B cell (primary cell): ENCODE results near the gene CENPB. TPM values are rescaled to one million over a fixed set of nuclear protein-coding genes. Genes with fewer than 3 reads are reported as not detected.

Source experiments
- ATAC-seq: fragments of 200-7000 bp; cut with Tn5 transposase; one replicate; pipeline ENCODE4 v1.10.0; 2021; ENCODE audit warnings: low read depth, mild to moderate bottlenecking, moderate number of reproducible peaks, moderate library complexity
- CTCF ChIA-PET: fragments of 350-600 bp; sonication (Branson Sonifier 250); formaldehyde crosslinking; loops from one replicate; lab custom pipeline; 2021; ENCODE audit warnings: antibody characterized with exemption, inconsistent platforms; lab: Charles Lee
- POLR2A ChIA-PET: fragments of 350-600 bp; sonication (Branson Sonifier 250); formaldehyde crosslinking; loops from one replicate; lab custom pipeline; 2021; ENCODE audit warnings: antibody characterized with exemption; lab: Charles Lee
- DNase-seq: peaks from one replicate; pipeline ENCODE4 v3.0.0; 2013
- H2AFZ ChIP-seq: 2 replicates; pipeline ENCODE4 v1.6.1; 2012; ENCODE audit warnings: mild to moderate bottlenecking, low read depth, low read length; ENCODE audit not compliant: insufficient read depth, poor library complexity, severe bottlenecking
- H3K27ac ChIP-seq, 2 donors: 1 replicate in 1 of 2; 2 replicates in 1 of 2; pipeline ENCODE4 v1.5.1; 2012 to 2013; ENCODE audit warnings: low read length in 2 of 2, mild to moderate bottlenecking in 2 of 2, moderate library complexity in 1 of 2
- H3K27me3 ChIP-seq, 4 experiments: fragments of 200-600 bp in 1 of 4; sonication (generic) in 1 of 4; replicated peaks in 1 of 4; 1 replicate in 2 of 4; 2 replicates in 2 of 4; pipeline versions ENCODE4 v1.6.1 to v1.7.0; 2013 to 2016; ENCODE audit warnings: low read length in 3 of 4, mild to moderate bottlenecking in 2 of 4, mixed read lengths in 1 of 4, moderate library complexity in 1 of 4; ENCODE audit not compliant: insufficient read depth in 4 of 4, control insufficient read depth in 3 of 4; ENCODE audit errors: control extremely low read depth in 1 of 4
- H3K36me3 ChIP-seq, 2 experiments: replicated peaks in 1 of 2; 1 replicate in 1 of 2; 2 replicates in 1 of 2; pipeline versions ENCODE4 v1.6.1 to v1.7.1; 2013; ENCODE audit warnings: low read length in 1 of 2; ENCODE audit not compliant: insufficient read depth in 2 of 2, control insufficient read depth in 1 of 2; ENCODE audit errors: control extremely low read depth in 1 of 2, extremely low read depth in 1 of 2
- H3K4me1 ChIP-seq, 2 donors: fragments of 200-600 bp in 1 of 2; sonication (generic) in 1 of 2; 1 replicate in 1 of 2; 2 replicates in 1 of 2; pipeline versions ENCODE4 v1.5.1 to v1.6.1; 2013 to 2017; ENCODE audit warnings: low read length in 2 of 2; ENCODE audit not compliant: control insufficient read depth in 2 of 2, insufficient read depth in 2 of 2
- H3K4me2 ChIP-seq: replicated peaks from 2 replicates; pipeline ENCODE3; 2012; ENCODE audit warnings: mild to moderate bottlenecking, low read depth, low read length; ENCODE audit not compliant: poor library complexity, severe bottlenecking
- H3K4me3 ChIP-seq, 5 experiments: fragments of 200-600 bp in 1 of 5; sonication (generic) in 1 of 5; 1 replicate in 3 of 5; 2 replicates in 2 of 5; pipeline versions ENCODE4 v1.5.1 to v1.7.0; 2011 to 2016; ENCODE audit warnings: low read length in 4 of 5, mild to moderate bottlenecking in 4 of 5, low read depth in 2 of 5, control low read depth in 1 of 5, moderate library complexity in 1 of 5; ENCODE audit not compliant: insufficient read depth in 1 of 5; ENCODE audit errors: control extremely low read depth in 1 of 5, extremely low read depth in 1 of 5
- H3K79me2 ChIP-seq: fragments of 200-600 bp; sonication (generic); one replicate; pipeline ENCODE4 v1.6.0; 2016; ENCODE audit warnings: low read length; ENCODE audit not compliant: control insufficient read depth, insufficient read depth
- H3K9ac ChIP-seq: fragments of 200-600 bp; sonication (generic); 2 replicates; pipeline ENCODE4 v1.6.1; 2017; ENCODE audit warnings: mild to moderate bottlenecking, low read length, moderate library complexity
- H3K9me3 ChIP-seq, 3 donors: one replicate each; pipeline versions ENCODE4 v1.6.1 to v1.7.1; 2013; ENCODE audit warnings: low read length in 2 of 3; ENCODE audit not compliant: control insufficient read depth in 2 of 3, insufficient read depth in 1 of 3; ENCODE audit errors: control extremely low read depth in 1 of 3
- H4K20me1 ChIP-seq: 2 replicates; pipeline ENCODE4 v1.6.0; 2012; ENCODE audit warnings: mild to moderate bottlenecking, low read length; ENCODE audit not compliant: insufficient read depth, control insufficient read depth, poor library complexity, severe bottlenecking
- H3K27ac Mint-ChIP-seq: one replicate; pipeline ENCODE4 v1.8.0; 2021; ENCODE audit warnings: mixed read lengths
- H3K27me3 Mint-ChIP-seq: one replicate; pipeline ENCODE4 v1.8.0; 2021; ENCODE audit warnings: mixed read lengths
- H3K4me1 Mint-ChIP-seq: one replicate; pipeline ENCODE4 v1.8.0; 2021; ENCODE audit warnings: mixed read lengths
- H3K4me3 Mint-ChIP-seq: one replicate; pipeline ENCODE4 v1.8.0; 2021; ENCODE audit warnings: mixed read lengths
- H3K9me3 Mint-ChIP-seq: one replicate; pipeline ENCODE4 v1.8.0; 2022; ENCODE audit warnings: mixed read lengths; ENCODE audit not compliant: insufficient read depth
- CTCF ChIP-seq: fragments of 200-600 bp; IDR thresholded peaks from one replicate; pipeline ENCODE4 v1.8.0; 2022; ENCODE audit warnings: antibody characterized with exemption, mild to moderate bottlenecking
- EZH2 ChIP-seq: IDR thresholded peaks from 2 replicates; pipeline ENCODE4 v1.6.1; 2012; ENCODE audit warnings: borderline replicate concordance, low read depth, mild to moderate bottlenecking, moderate library complexity, low read length; ENCODE audit not compliant: insufficient read depth, poor library complexity, severe bottlenecking
- WGBS: methylation state at CpG from one replicate; pipeline ENCODE4 v1.1.5; 2013; ENCODE audit warnings: missing lambda C conversion rate; ENCODE audit not compliant: insufficient coverage; 5-methylcytosine and 5-hydroxymethylcytosine counted together
- intact Hi-C: fragments of 100-400 bp; cut with micrococcal nuclease; formaldehyde crosslinking; loops from one replicate; pipeline ENCODE4 v1.10.0; 2022
- polyA plus RNA-seq: library from polyadenylated mRNA; depleted of rRNA; stranded (reverse); fragments of >200 nt; gene quantifications from 2 replicates; pipeline ENCODE4 v1.2.3, GENCODE V29; 2012
- total RNA-seq, 2 donors: library from RNA; stranded (reverse); fragments of 120-200 nt in 1 of 2; gene quantifications; 1 replicate in 1 of 2; 2 replicates in 1 of 2; pipeline versions ENCODE4 v1.2.3 to v1.2.4, GENCODE V29; 2013 to 2022

The CENPB gene
- total and polyA plus RNA-seq, 2 donors (not counting 1 experiment from before 2014, with no cell fraction given), result 13.3 to 46.4 TPM

DNA sequence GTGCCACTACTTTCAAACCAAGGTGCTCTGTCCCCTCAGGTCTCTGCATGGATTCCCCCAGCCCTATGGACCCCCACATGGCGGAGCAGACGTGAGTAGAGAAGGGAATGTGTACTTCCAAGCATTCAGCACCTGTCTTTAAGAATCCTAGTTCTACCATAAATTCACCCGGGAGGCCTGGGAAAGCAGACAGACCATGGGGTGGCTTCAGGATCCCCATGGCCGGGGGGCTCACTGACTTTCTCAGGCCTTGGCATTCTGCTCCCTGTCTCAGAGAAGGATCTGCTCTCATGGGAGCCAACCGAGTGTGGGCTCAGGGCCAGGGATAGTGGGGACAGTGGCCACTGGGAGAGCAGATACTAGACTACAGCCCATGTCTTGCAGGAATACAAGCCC lies 11.8 kb upstream of the CENPB start:
- WGBS, result 93% methylated on average over 4 of the region's 5 CpGs
- Mint-ChIP-seq H3K27me3 (no peaks in the 10 kb centered on the region), H3K4me3 (peak overlapping the region; percentile 84), H3K9me3 (no peaks in the 10 kb centered on the region), H3K27ac (peak overlapping the region; percentile 94), H3K4me1 (peaks cover 65% of the 10 kb centered on the region)
- intact Hi-C loops, result no loop called here
- peaks cover 4% of the 10 kb centered on the region for H4K20me1 ChIP-seq
- peak overlapping the region; percentile 99 for H3K4me2 ChIP-seq
- H3K27me3 ChIP-seq, result no peaks in the 10 kb centered on the region
- no peak for TF ChIP-seq EZH2
- TF ChIP-seq CTCF, result no peak
- H3K36me3 ChIP-seq, result peaks cover 0 to 33% of the 10 kb centered on the region in 2 experiments
- peak overlapping the region in 2 of 5 experiments; percentile 61 to 81 for H3K4me3 ChIP-seq
- ChIA-PET CTCF (interaction anchor here (2.4 kb wide), 1 partner anchor 21 kb away, joined by 15 read pairs; the partner anchor contains the start of gene AP5S1), POLR2A (interaction anchor here (0.7 kb wide), 2 partner anchors 12 to 63 kb away, joined by 3 to 5 read pairs; partner anchors contain the start of gene CENPB)
- ATAC-seq (no peak), DNase-seq (no peak)
- peaks cover 53 to 75% of the 10 kb centered on the region in 2 donors for H3K4me1 ChIP-seq
- no peak overlapping the region for H2AFZ ChIP-seq
- no peaks in the 10 kb centered on the region for H3K9me3 ChIP-seq
- H3K9ac ChIP-seq, result peak overlapping the region; percentile 63
- peaks cover 33% of the 10 kb centered on the region for H3K79me2 ChIP-seq
- peak overlapping the region; percentile 79 to 85 for H3K27ac ChIP-seq

- Histone ChIP-seq H3K27me3 (no peaks in the 10 kb centered on the region), H3K4me1 (peaks cover 51 to 71% of the 10 kb centered on the region in 2 donors), H3K9me3 (no peaks in the 10 kb centered on the region), H3K9ac (peak overlapping the region; percentile 63), H3K4me2 (peak overlapping the region; percentile 99), H2AFZ (peak overlapping the region; percentile 49), H3K27ac (peak overlapping the region; percentile 79 to 85), H4K20me1 (peaks cover 4% of the 10 kb centered on the region), H3K4me3 (peak overlapping the region in 3 of 5 experiments; percentile 61 to 90 (median 81)), H3K36me3 (peaks cover 0 to 27% of the 10 kb centered on the region in 2 experiments), H3K79me2 (peaks cover 27% of the 10 kb centered on the region)
- WGBS, result 63% methylated on average over 10 of the region's 19 CpGs
- CTCF ChIA-PET, result interaction anchor here (2.4 kb wide), 1 partner anchor 22 kb away, joined by 15 read pairs; the partner anchor contains the start of gene AP5S1
- intact Hi-C loops, result loop anchor here (2.0 kb wide), 1 partner anchor 49 kb away; the partner anchor contains the start of gene MAVS
- Mint-ChIP-seq H3K9me3 (no peaks in the 10 kb centered on the region), H3K4me3 (peak overlapping the region; percentile 84), H3K27ac (peak overlapping the region; percentile 94), H3K27me3 (no peaks in the 10 kb centered on the region), H3K4me1 (peaks cover 62% of the 10 kb centered on the region)
- DNase-seq, result peak; percentile 41
- POLR2A ChIA-PET, result interaction anchor here (0.7 kb wide), 2 partner anchors 11 to 63 kb away, joined by 3 to 5 read pairs; partner anchors contain the start of gene CENPB
- no peak for ATAC-seq
- no peak for TF ChIP-seq EZH2
- no peak for TF ChIP-seq CTCF
Observed at GRCh38 chr20:3797592-3798372, 11.2 kb upstream of the CENPB start.
